T follicular helper cell (primary cell): Measurements from ENCODE around the gene SLC18A3.

Experiments
- DNase-seq: peaks from one replicate; pipeline ENCODE4 v3.0.0-alpha.2; 2020; ENCODE audit warnings: low read depth

The SLC18A3 gene

GRCh38 chr10:49611816-49612512, 1.9 kb downstream of the SLC18A3 start:
- DNase-seq: no peak

- no peak for DNase-seq
Measured at GRCh38 chr10:49612513-49613164, 2.5 kb downstream of the SLC18A3 start.

- DNase-seq: no peak
Measured at GRCh38 chr10:49613165-49613881, 3.2 kb downstream of the SLC18A3 start.

GRCh38 chr10:49613882-49614241, 3.8 kb downstream of the SLC18A3 start, which contains the start of gene CHAT:
Gene CHAT, plus strand, starts transcription at chr10:49614037. Its CDS starts 153 bp downstream, at chr10:49614190.
- no peak for DNase-seq

- no peak for DNase-seq
Measured at GRCh38 chr10:49614242-49615198, 4.4 kb downstream of the SLC18A3 start.

GRCh38 chr10:49615213-49615612, 5.1 kb downstream of the SLC18A3 start:
- no peak for DNase-seq

GRCh38 chr10:49615721-49616120, 5.6 kb downstream of the SLC18A3 start:
- no peak for DNase-seq

- DNase-seq: no peak
Measured at GRCh38 chr10:49616421-49617101, 6.5 kb downstream of the SLC18A3 start.

GRCh38 chr10:49617121-49618020, 7.3 kb downstream of the SLC18A3 start:
- DNase-seq: no peak

- DNase-seq: no peak
Measured at GRCh38 chr10:49618821-49619220, 8.7 kb downstream of the SLC18A3 start.

GRCh38 chr10:49619613-49620012, 9.5 kb downstream of the SLC18A3 start:
- DNase-seq: no peak

- no peak for DNase-seq
Measured at GRCh38 chr10:49620286-49620810, 10.2 kb downstream of the SLC18A3 start.

GRCh38 chr10:49620841-49621378, 10.8 kb downstream of the SLC18A3 start:
- no peak for DNase-seq

- DNase-seq: no peak
Measured at GRCh38 chr10:49621561-49621960, 11.5 kb downstream of the SLC18A3 start.

- DNase-seq: no peak
Measured at GRCh38 chr10:49622426-49623425, 12.6 kb downstream of the SLC18A3 start.

- no peak for DNase-seq
Measured at GRCh38 chr10:49624629-49625028, 14.5 kb downstream of the SLC18A3 start.

GRCh38 chr10:49625411-49625810, 15.3 kb downstream of the SLC18A3 start:
- DNase-seq: no peak

GRCh38 chr10:49627038-49627437, 16.9 kb downstream of the SLC18A3 start:
- DNase-seq: no peak
